GM12878 (cell line): ENCODE data around the gene PTPRN2. TPM values are rescaled to one million over a fixed set of nuclear protein-coding genes. Genes with fewer than 3 reads are reported as not detected.

Experiments used
- ATAC-seq: fragments of 200-7000 bp; cut with Tn5 transposase; 3 replicates; pipeline ENCODE4 v1.9.1; 2020; ENCODE audit warnings: mild to moderate bottlenecking, moderate library complexity
- BruUV-seq: library from RNA; stranded (reverse); fragments of 400-500 nt; replicated peaks from 2 replicates; lab custom pipeline; 2021; lab: Mats Ljungman, UMichigan
- CTCF ChIA-PET: fragments of 300-600 bp; sonication (Branson Sonifier 250); formaldehyde crosslinking; extraction: SDS; loops from one replicate; lab custom pipeline; 2021; ENCODE audit warnings: inconsistent platforms; lab: Yijun Ruan, JAX
- POLR2A ChIA-PET: fragments of 350-600 bp; formaldehyde crosslinking; extraction: SDS; loops from one replicate; lab custom pipeline; 2021; ENCODE audit warnings: inconsistent platforms; lab: Charles Lee
- RAD21 ChIA-PET: fragments of 300-600 bp; sonication (Branson Sonifier 250); formaldehyde crosslinking; loops from one replicate; lab custom pipeline; 2023; ENCODE audit warnings: antibody characterized with exemption; ENCODE audit not compliant: unreplicated experiment; lab: Charles Lee
- SMC1A ChIA-PET: fragments of 300-600 bp; sonication (Branson Sonifier 250); formaldehyde crosslinking; loops from one replicate; lab custom pipeline; 2023; ENCODE audit not compliant: unreplicated experiment, uncharacterized antibody; lab: Charles Lee
- DNase-seq: peaks from one replicate; pipeline ENCODE4 v3.0.0-alpha.2; 2011; ENCODE audit warnings: low read depth, low spot score
- FAIRE-seq: peaks from 3 replicates; lab custom pipeline; 2011; peaks lifted over from hg19 to GRCh38; lab: Jason Lieb, UNC
- H2AFZ ChIP-seq: 2 replicates; pipeline ENCODE4 v1.6.0; 2011; ENCODE audit warnings: low read depth, low read length, control low read depth; ENCODE audit not compliant: control insufficient read depth
- H3K27ac ChIP-seq: 2 replicates; pipeline ENCODE4 v1.5.1; 2011; ENCODE audit warnings: control low read depth; ENCODE audit not compliant: control insufficient read depth, insufficient read depth
- H3K27me3 ChIP-seq, 2 experiments: replicated peaks in 1 of 2; 2 replicates each; pipeline versions ENCODE4 v1.6.0 to v1.6.1; 2011; ENCODE audit warnings: low read length in 1 of 2; ENCODE audit not compliant: control insufficient read depth in 2 of 2, insufficient read depth in 2 of 2
- H3K36me3 ChIP-seq, 2 experiments: 2 replicates each; pipeline ENCODE4 v1.5.1; 2011; ENCODE audit warnings: low read length in 1 of 2; ENCODE audit not compliant: control insufficient read depth in 2 of 2, insufficient read depth in 2 of 2
- H3K4me1 ChIP-seq: 2 replicates; pipeline ENCODE4 v1.6.1; 2011; ENCODE audit warnings: mild to moderate bottlenecking, low read length, moderate library complexity, mixed read lengths; ENCODE audit not compliant: control insufficient read depth, insufficient read depth
- H3K4me2 ChIP-seq: 2 replicates; pipeline ENCODE4 v1.6.0; 2011; ENCODE audit warnings: control low read depth; ENCODE audit not compliant: control insufficient read depth, insufficient read depth
- H3K4me3 ChIP-seq: fragments of 200-600 bp; sonication (generic); 2 replicates; pipeline ENCODE4 v1.5.1; 2016
- H3K79me2 ChIP-seq: 2 replicates; pipeline ENCODE4 v1.6.0; 2011; ENCODE audit warnings: low read length; ENCODE audit not compliant: control insufficient read depth, insufficient read depth
- H3K9ac ChIP-seq: 2 replicates; pipeline ENCODE4 v1.8.0; 2011; ENCODE audit warnings: low read length, control low read depth, mixed read lengths; ENCODE audit not compliant: control insufficient read depth, insufficient read depth
- H3K9me3 ChIP-seq: replicated peaks from 3 replicates; pipeline ENCODE4 v1.5.1; 2011; ENCODE audit warnings: mild to moderate bottlenecking, low read length; ENCODE audit not compliant: control insufficient read depth, insufficient read depth
- H4K20me1 ChIP-seq: 2 replicates; pipeline ENCODE4 v1.6.0; 2011; ENCODE audit not compliant: control insufficient read depth, insufficient read depth
- ASH2L ChIP-seq: fragments of 300-600, 200-600 bp; sonication (generic); IDR thresholded peaks from 2 replicates; pipeline ENCODE4 v1.6.1; 2017; ENCODE audit warnings: low read depth, mild to moderate bottlenecking, borderline replicate concordance
- ATF7 ChIP-seq: fragments of 450-650 bp; IDR thresholded peaks from 2 replicates; pipeline ENCODE4 v1.6.1; 2016; ENCODE audit warnings: low read depth, mild to moderate bottlenecking
- CREB1 ChIP-seq: IDR thresholded peaks from 2 replicates; pipeline ENCODE4 v1.6.1; 2012; ENCODE audit warnings: low read depth, mild to moderate bottlenecking, inconsistent platforms
- E2F4 ChIP-seq: IDR thresholded peaks from 2 replicates; pipeline ENCODE4 v1.6.1; 2012; ENCODE audit warnings: low read depth, low read length, improper control_type of control experiment
- HDAC6 ChIP-seq: fragments of 200-600 bp; sonication (generic); IDR thresholded peaks from one replicate; pipeline ENCODE4 v1.8.0; 2017; ENCODE audit warnings: antibody characterized with exemption; ENCODE audit not compliant: unreplicated experiment
- MTA2 ChIP-seq: fragments of 450-650 bp; IDR thresholded peaks from 2 replicates; pipeline ENCODE4 v1.6.1; 2016; ENCODE audit warnings: low read depth, mild to moderate bottlenecking, moderate library complexity
- MYC ChIP-seq: IDR thresholded peaks from 2 replicates; pipeline ENCODE4 v1.6.1; 2011; ENCODE audit warnings: mild to moderate bottlenecking, low read length, moderate library complexity, inconsistent platforms; ENCODE audit not compliant: insufficient read depth, insufficient replicate concordance, insufficient read length, severe bottlenecking
- NR2C1 ChIP-seq: fragments of 450-650 bp; IDR thresholded peaks from 2 replicates; pipeline ENCODE4 v1.6.1; 2017; ENCODE audit warnings: antibody characterized with exemption, mild to moderate bottlenecking, moderate library complexity
- NR2F1 ChIP-seq: fragments of 450-650 bp; conservative IDR thresholded peaks from 2 replicates; pipeline ENCODE4 v1.6.1; 2017; ENCODE audit warnings: mild to moderate bottlenecking
- POLR2A ChIP-seq: IDR thresholded peaks from 2 replicates; pipeline ENCODE4 v1.6.1; 2011; ENCODE audit warnings: low read depth, mild to moderate bottlenecking, low read length
- POLR2AphosphoS5 ChIP-seq: IDR thresholded peaks from 2 replicates; pipeline ENCODE4 v1.6.1; 2011; ENCODE audit warnings: mild to moderate bottlenecking, low read length, inconsistent platforms
- RB1 ChIP-seq: fragments of 450-650 bp; formaldehyde crosslinking; IDR thresholded peaks from 2 replicates; pipeline ENCODE4 v1.6.1; 2017; ENCODE audit warnings: mild to moderate bottlenecking, borderline replicate concordance
- RCOR1 ChIP-seq: conservative IDR thresholded peaks from 2 replicates; pipeline ENCODE4 v1.6.1; 2012; ENCODE audit warnings: low read depth, low read length, improper control_type of control experiment
- RFX5 ChIP-seq: IDR thresholded peaks from 2 replicates; pipeline ENCODE4 v1.6.1; 2011; ENCODE audit warnings: low read depth, low read length, improper control_type of control experiment
- STAT3 ChIP-seq: IDR thresholded peaks from 2 replicates; pipeline ENCODE4 v1.6.1; 2011; ENCODE audit warnings: low read depth, low read length, improper control_type of control experiment
- SUPT20H ChIP-seq: IDR thresholded peaks from 2 replicates; pipeline ENCODE4 v1.6.1; 2011; ENCODE audit warnings: low read depth, mild to moderate bottlenecking, low read length, moderate library complexity, borderline replicate concordance; ENCODE audit not compliant: control insufficient read depth
- TCF7 ChIP-seq: IDR thresholded peaks from 2 replicates; pipeline ENCODE4 v1.6.1; 2014; ENCODE audit warnings: antibody characterized with exemption, borderline replicate concordance
- YY1 ChIP-seq: IDR thresholded peaks from 2 replicates; pipeline ENCODE4 v1.6.1; 2011; ENCODE audit warnings: low read depth, mild to moderate bottlenecking, low read length
- ZBTB4 ChIP-seq: fragments of 450-650 bp; formaldehyde crosslinking; IDR thresholded peaks from 2 replicates; pipeline ENCODE4 v1.4.0; 2022; ENCODE audit warnings: mild to moderate bottlenecking, moderate library complexity
- ZNF207 ChIP-seq: fragments of 450-650 bp; IDR thresholded peaks from 2 replicates; pipeline ENCODE4 v1.6.1; 2014; ENCODE audit warnings: antibody characterized with exemption, mild to moderate bottlenecking, borderline replicate concordance
- ZSCAN29 ChIP-seq: fragments of 450-650 bp; IDR thresholded peaks from 2 replicates; pipeline ENCODE4 v1.6.1; 2017; ENCODE audit warnings: mild to moderate bottlenecking, moderate library complexity
- WGBS: methylation state at CpG from one replicate; pipeline ENCODE4 v1.1.6; 2016; ENCODE audit warnings: low lambda C conversion rate; ENCODE audit not compliant: insufficient replicate concordance, insufficient coverage; ENCODE audit errors: missing lambda C conversion rate; 5-methylcytosine and 5-hydroxymethylcytosine counted together
- in situ Hi-C: fragments of 300-500 bp; cut with MboI; formaldehyde crosslinking; loops from 9 replicates; pipeline ENCODE4 v1.14.3; 2018; ENCODE audit warnings: mixed read lengths
- intact Hi-C: fragments of 100-400 bp; cut with micrococcal nuclease; formaldehyde crosslinking; loops from one replicate; pipeline ENCODE4 v1.14.2; 2022; ENCODE audit not compliant: unreplicated experiment
- polyA plus RNA-seq, 11 experiments: library from polyadenylated mRNA; depleted of rRNA in 4 of 11; unstranded in 6 of 11; stranded (reverse) in 5 of 11; fragments of >200 nt; fragmentation: Nextera tagmentation in 4 of 11; fragmentation: Illumina TruSeq in 1 of 11; extraction: Ambion mirVana in 4 of 11; extraction: Trizol in 1 of 11; gene quantifications; 1 replicate in 1 of 11; 2 replicates in 10 of 11; pipeline versions ENCODE4 v1.2.1 to v1.2.3, GENCODE V29; 2011 to 2016; ENCODE audit warnings: inconsistent platforms in 2 of 11, missing spikeins in 2 of 11, low read depth in 1 of 11
- total RNA-seq, 4 experiments: library from RNA; depleted of rRNA in 3 of 4; stranded (reverse); fragments of >200 nt in 3 of 4; fragmentation: Illumina TruSeq in 1 of 4; extraction: Trizol in 1 of 4; gene quantifications; 2 replicates each; pipeline versions ENCODE4 v1.2.1 to v1.2.3, GENCODE V29; 2013 to 2021

Gene PTPRN2
- total and polyA plus RNA-seq, 10 of the 15 experiments (the other 5 are each of a cell fraction or from before 2014, with no cell fraction given), result 5.4 TPM; not detected in 9

- no peak for FAIRE-seq
These were observed 647.1 kb downstream of the PTPRN2 start for GRCh38 chr7:157940497-157940896.

GRCh38 chr7:157938211-157938610 lies 649.4 kb downstream of the PTPRN2 start:
- WGBS, result 19% methylated on average over 4 of the region's 4 CpGs
- H3K79me2 ChIP-seq, result no peaks in the 10 kb centered on the region
- DNase-seq (no peak), ATAC-seq (no peak), FAIRE-seq (no peak)
- H3K4me2 ChIP-seq, result no peak overlapping the region
- ChIA-PET SMC1A (no interaction called here), RAD21 (no interaction called here), CTCF (no interaction called here), POLR2A (no interaction called here)
- no peak overlapping the region for H3K4me3 ChIP-seq
- H3K36me3 ChIP-seq, result no peaks in the 10 kb centered on the region
- no peaks in the 10 kb centered on the region for H4K20me1 ChIP-seq
- intact Hi-C loops (no loop called here), in situ Hi-C loops (no loop called here)
- H2AFZ ChIP-seq, result no peak overlapping the region
- H3K9me3 ChIP-seq, result no peaks in the 10 kb centered on the region; the same call in 2 of the 3 replicates
- no peak overlapping the region for H3K9ac ChIP-seq
- H3K27ac ChIP-seq, result no peak overlapping the region
- no peaks in the 10 kb centered on the region for H3K4me1 ChIP-seq
- BruUV-seq, result no TSS peak
- H3K27me3 ChIP-seq, result no peaks in the 10 kb centered on the region
- TF ChIP-seq SUPT20H, result no peak
- TF ChIP-seq YY1, result no peak
- TF ChIP-seq ASH2L, result no peak
- no peak for TF ChIP-seq TCF7
- TF ChIP-seq CREB1, result no peak
- TF ChIP-seq MYC, result no peak
- TF ChIP-seq MTA2, result no peak
- TF ChIP-seq ZBTB4 (CRISPR knock-in tag), result no peak

More at GRCh38 chr7:157940497-157940896, 647.1 kb downstream of the PTPRN2 start:
- no peaks in the 10 kb centered on the region for H3K27me3 ChIP-seq
- no peaks in the 10 kb centered on the region for H3K79me2 ChIP-seq
- H3K9ac ChIP-seq, result no peak overlapping the region
- H3K36me3 ChIP-seq, result no peaks in the 10 kb centered on the region
- no peak overlapping the region for H2AFZ ChIP-seq
- in situ Hi-C loops (no loop called here), intact Hi-C loops (no loop called here)
- WGBS, result 31% methylated on average over 7 of the region's 7 CpGs
- H3K4me3 ChIP-seq, result no peak overlapping the region
- CTCF ChIA-PET, result no interaction called here
- peaks cover 2% of the 10 kb centered on the region; the same call in 1 of the 3 replicates for H3K9me3 ChIP-seq
- no peaks in the 10 kb centered on the region for H3K4me1 ChIP-seq
- DNase-seq (no peak), ATAC-seq (no peak)
- no peaks in the 10 kb centered on the region for H4K20me1 ChIP-seq
- no peak overlapping the region for H3K27ac ChIP-seq
- no TSS peak for BruUV-seq
- SMC1A ChIA-PET, result no interaction called here
- H3K4me2 ChIP-seq, result no peak overlapping the region
- TF ChIP-seq ZSCAN29 (no peak), RFX5 (no peak), ZNF207 (no peak), NR2F1 (no peak), STAT3 (no peak), HDAC6 (no peak), ATF7 (no peak), E2F4 (no peak), POLR2A (no peak), RB1 (no peak), NR2C1 (no peak), RCOR1 (no peak), POLR2AphosphoS5 (no peak)
- TF ChIP-seq, all 136 proteins: peak for 0
- POLR2A ChIA-PET, result no interaction called here
- RAD21 ChIA-PET, result no interaction called here
